Trophoblast cell (in vitro differentiated cells and primary cell): ENCODE data around the gene TNNT2.

Experiments
- DNase-seq, 2 donors: peaks; one replicate each; pipeline ENCODE4 v3.0.0-alpha.2; 2016
- H2AFZ ChIP-seq: 2 replicates; pipeline ENCODE4 v1.6.1; 2013; ENCODE audit warnings: low read length, moderate library complexity, mild to moderate bottlenecking; ENCODE audit not compliant: insufficient read depth, poor library complexity
- H2AK5ac ChIP-seq: 2 replicates; pipeline ENCODE4 v1.6.1; 2013; ENCODE audit warnings: mild to moderate bottlenecking, low read length
- H2BK120ac ChIP-seq: 2 replicates; pipeline ENCODE4 v1.6.1; 2013; ENCODE audit warnings: low read length, mild to moderate bottlenecking, moderate library complexity; ENCODE audit not compliant: insufficient read depth, poor library complexity
- H2BK12ac ChIP-seq: 2 replicates; pipeline ENCODE4 v1.6.1; 2013; ENCODE audit warnings: mild to moderate bottlenecking, low read length, moderate library complexity
- H2BK5ac ChIP-seq: 2 replicates; pipeline ENCODE4 v1.6.1; 2013; ENCODE audit warnings: low read length, low read depth, moderate library complexity, mild to moderate bottlenecking; ENCODE audit not compliant: poor library complexity
- H3K14ac ChIP-seq: 2 replicates; pipeline ENCODE4 v1.6.1; 2013; ENCODE audit warnings: mild to moderate bottlenecking, low read length
- H3K18ac ChIP-seq: 2 replicates; pipeline ENCODE4 v1.6.1; 2013; ENCODE audit warnings: mild to moderate bottlenecking, low read length
- H3K23ac ChIP-seq: 2 replicates; pipeline ENCODE4 v1.6.1; 2013; ENCODE audit warnings: low read length
- H3K27ac ChIP-seq: 2 replicates; pipeline ENCODE4 v1.5.1; 2013; ENCODE audit warnings: low read depth, mild to moderate bottlenecking, inconsistent platforms, low read length, moderate library complexity
- H3K27me3 ChIP-seq: 2 replicates; pipeline ENCODE4 v1.6.1; 2013; ENCODE audit warnings: inconsistent platforms, mild to moderate bottlenecking, low read length, moderate library complexity; ENCODE audit not compliant: insufficient read depth
- H3K36me3 ChIP-seq, 2 experiments: 1 replicate in 1 of 2; 2 replicates in 1 of 2; pipeline ENCODE4 v1.6.1; 2013; ENCODE audit warnings: low read length in 2 of 2, mild to moderate bottlenecking in 2 of 2, moderate library complexity in 1 of 2; ENCODE audit not compliant: insufficient read depth in 2 of 2, control insufficient read depth in 1 of 2
- H3K4ac ChIP-seq: 2 replicates; pipeline ENCODE4 v1.6.1; 2013; ENCODE audit warnings: low read depth, mild to moderate bottlenecking, low read length, moderate library complexity
- H3K4me1 ChIP-seq, 2 experiments: 1 replicate in 1 of 2; 2 replicates in 1 of 2; pipeline ENCODE4 v1.6.1; 2013; ENCODE audit warnings: low read length in 2 of 2, mild to moderate bottlenecking in 2 of 2, moderate library complexity in 1 of 2; ENCODE audit not compliant: insufficient read depth in 2 of 2, control insufficient read depth in 1 of 2
- H3K4me2 ChIP-seq: 2 replicates; pipeline ENCODE4 v1.6.1; 2013; ENCODE audit warnings: inconsistent platforms, mild to moderate bottlenecking, low read length, moderate library complexity
- H3K4me3 ChIP-seq: 2 replicates; pipeline ENCODE4 v1.5.1; 2013; ENCODE audit warnings: mild to moderate bottlenecking, low read depth, low read length, inconsistent platforms
- H3K79me1 ChIP-seq: one replicate; pipeline ENCODE4 v1.6.1; 2013; ENCODE audit warnings: low read length
- H3K79me2 ChIP-seq: 2 replicates; pipeline ENCODE4 v1.6.1; 2013; ENCODE audit warnings: low read length, mild to moderate bottlenecking; ENCODE audit not compliant: control insufficient read depth, insufficient read depth, poor library complexity
- H3K9ac ChIP-seq: 2 replicates; pipeline ENCODE4 v1.6.1; 2013; ENCODE audit warnings: mild to moderate bottlenecking, low read length
- H3K9me3 ChIP-seq: 2 replicates; pipeline ENCODE4 v1.6.1; 2013; ENCODE audit warnings: low read depth, mild to moderate bottlenecking, control low read depth, inconsistent platforms, low read length; ENCODE audit not compliant: insufficient read depth
- H4K12ac ChIP-seq: 2 replicates; pipeline ENCODE4 v1.6.1; 2013; ENCODE audit warnings: low read depth, mild to moderate bottlenecking, low read length, moderate library complexity
- H4K8ac ChIP-seq: 2 replicates; pipeline ENCODE4 v1.6.1; 2013; ENCODE audit warnings: low read depth, mild to moderate bottlenecking, low read length, moderate library complexity
- H4K91ac ChIP-seq: one replicate; pipeline ENCODE4 v1.6.1; 2013; ENCODE audit warnings: low read depth, mild to moderate bottlenecking, low read length, moderate library complexity
- WGBS: extraction: QIAGEN DNeasy Blood & Tissue Kit; methylation state at CpG from one replicate; pipeline ENCODE4 v1.1.7; 2013; ENCODE audit warnings: missing lambda C conversion rate; ENCODE audit not compliant: insufficient read length, insufficient coverage; ENCODE audit errors: extremely low coverage; 5-methylcytosine and 5-hydroxymethylcytosine counted together

TNNT2 gene

GRCh38 chr1:201395936-201396335, 18.5 kb upstream of the TNNT2 start:
- Histone ChIP-seq H3K27ac (no peak overlapping the region), H3K27me3 (no peaks in the 10 kb centered on the region), H3K18ac (no peak overlapping the region), H3K36me3 (no peaks in the 10 kb centered on the region), H3K23ac (no peak overlapping the region), H3K79me2 (peaks cover 12% of the 10 kb centered on the region), H4K12ac (no peak overlapping the region), H3K4me1 (peaks cover 28 to 31% of the 10 kb centered on the region in 2 experiments), H3K9me3 (peaks cover 2% of the 10 kb centered on the region), H3K79me1 (peaks cover 18% of the 10 kb centered on the region), H4K91ac (no peak overlapping the region), H3K4ac (no peak overlapping the region), H3K4me3 (no peak overlapping the region), H3K14ac (no peak overlapping the region), H2BK120ac (no peak overlapping the region), H4K8ac (no peak overlapping the region), H3K9ac (no peak overlapping the region), H2AK5ac (no peak overlapping the region), H2AFZ (no peak overlapping the region), H2BK5ac (no peak overlapping the region), H2BK12ac (no peak overlapping the region), H3K4me2 (no peak overlapping the region)
- DNase-seq: no peak
- WGBS: no CpG with 5 or more reads among the region's 4 CpGs

GRCh38 chr1:201394591-201394990, 17.1 kb upstream of the TNNT2 start:
- no peak overlapping the region for H3K4me3 ChIP-seq

GRCh38 chr1:201393076-201393475, 15.6 kb upstream of the TNNT2 start:
- H3K23ac ChIP-seq: no peak overlapping the region
- DNase-seq: no peak
- H2BK5ac ChIP-seq: no peak overlapping the region
- no peak overlapping the region for H3K18ac ChIP-seq
- peaks cover 2% of the 10 kb centered on the region for H3K9me3 ChIP-seq
- WGBS: no CpG with 5 or more reads among the region's 3 CpGs
- H4K91ac ChIP-seq: no peak overlapping the region
- H3K27me3 ChIP-seq: no peaks in the 10 kb centered on the region
- peaks cover 10% of the 10 kb centered on the region in 2 experiments for H3K4me1 ChIP-seq
- H3K4ac ChIP-seq: no peak overlapping the region
- H3K27ac ChIP-seq: no peak overlapping the region
- no peak overlapping the region for H3K4me3 ChIP-seq
- no peak overlapping the region for H2BK12ac ChIP-seq
- H4K12ac ChIP-seq: no peak overlapping the region
- H4K8ac ChIP-seq: no peak overlapping the region
- H2AK5ac ChIP-seq: no peak overlapping the region
- H3K79me2 ChIP-seq: no peaks in the 10 kb centered on the region
- no peak overlapping the region for H3K9ac ChIP-seq
- H3K14ac ChIP-seq: no peak overlapping the region
- H3K4me2 ChIP-seq: no peak overlapping the region
- no peaks in the 10 kb centered on the region for H3K79me1 ChIP-seq
- peaks cover 0 to 4% of the 10 kb centered on the region in 2 experiments for H3K36me3 ChIP-seq
- no peak overlapping the region for H2AFZ ChIP-seq
- no peak overlapping the region for H2BK120ac ChIP-seq

More at GRCh38 chr1:201394591-201394990, 17.1 kb upstream of the TNNT2 start:
- Histone ChIP-seq H3K23ac (no peak overlapping the region), H3K9me3 (peaks cover 2% of the 10 kb centered on the region), H2AK5ac (no peak overlapping the region), H3K4me1 (peaks cover 20 to 21% of the 10 kb centered on the region in 2 experiments), H3K9ac (no peak overlapping the region), H3K27me3 (no peaks in the 10 kb centered on the region), H2BK12ac (no peak overlapping the region), H3K36me3 (no peaks in the 10 kb centered on the region), H3K14ac (no peak overlapping the region), H2AFZ (no peak overlapping the region), H3K79me2 (peaks cover 8% of the 10 kb centered on the region), H3K4me2 (no peak overlapping the region), H3K4ac (no peak overlapping the region), H4K91ac (no peak overlapping the region), H3K27ac (no peak overlapping the region), H3K79me1 (peaks cover 11% of the 10 kb centered on the region), H4K8ac (no peak overlapping the region), H2BK120ac (no peak overlapping the region), H2BK5ac (no peak overlapping the region), H3K18ac (no peak overlapping the region), H4K12ac (no peak overlapping the region)
- no peak for DNase-seq
- WGBS: no CpG with 5 or more reads among the region's 3 CpGs

GRCh38 chr1:201391651-201392511, 14.4 kb upstream of the TNNT2 start:
- no CpG with 5 or more reads among the region's 9 CpGs for WGBS
- no peak overlapping the region for H3K4me3 ChIP-seq
- no peak overlapping the region for H2BK120ac ChIP-seq
- H3K36me3 ChIP-seq: peaks cover 0 to 9% of the 10 kb centered on the region in 2 experiments
- H3K4ac ChIP-seq: no peak overlapping the region
- no peak overlapping the region for H3K9ac ChIP-seq
- peaks cover 2% of the 10 kb centered on the region for H3K9me3 ChIP-seq
- no peak overlapping the region for H3K27ac ChIP-seq
- H3K23ac ChIP-seq: no peak overlapping the region
- no peaks in the 10 kb centered on the region for H3K27me3 ChIP-seq
- no peak overlapping the region for H3K4me2 ChIP-seq
- no peak overlapping the region for H4K8ac ChIP-seq
- H3K14ac ChIP-seq: no peak overlapping the region
- H3K79me2 ChIP-seq: no peaks in the 10 kb centered on the region
- no peaks in the 10 kb centered on the region for H3K79me1 ChIP-seq
- H2AK5ac ChIP-seq: no peak overlapping the region
- H2AFZ ChIP-seq: no peak overlapping the region
- no peak overlapping the region for H4K91ac ChIP-seq
- no peak overlapping the region for H2BK12ac ChIP-seq
- H3K4me1 ChIP-seq: peaks cover under 1 to 1% of the 10 kb centered on the region in 2 experiments
- no peak overlapping the region for H2BK5ac ChIP-seq
- no peak for DNase-seq
- no peak overlapping the region for H3K18ac ChIP-seq
- H4K12ac ChIP-seq: no peak overlapping the region
